ENCODE data around the gene CSRP1. TPM values are rescaled to one million over a fixed set of nuclear protein-coding genes. Genes with fewer than 3 reads are reported as not detected.

CSRP1 gene
- total and polyA plus RNA-seq, 7 donors = 14.7 to 27.7 (median 23.2) TPM

DNA sequence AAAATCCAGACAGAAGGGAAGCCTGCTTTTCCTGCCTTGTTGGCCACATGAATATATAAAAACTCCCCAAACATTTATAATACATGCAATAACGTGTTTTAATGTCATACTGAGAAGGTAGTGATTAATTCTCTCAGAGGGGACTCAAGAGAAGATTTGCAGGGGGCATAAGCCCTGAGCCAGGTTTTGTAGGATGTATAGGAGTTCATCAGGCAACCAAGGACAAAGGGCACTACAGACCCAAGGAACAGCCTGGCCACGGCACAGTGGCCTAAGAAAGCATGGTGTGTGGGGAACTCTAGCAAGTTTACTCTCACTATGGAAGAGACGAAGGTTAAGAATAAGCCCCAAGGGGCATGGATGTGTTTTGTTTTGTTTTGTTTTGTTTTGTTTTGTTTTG is 70.0 kb downstream of the CSRP1 start:
- no peaks in the 10 kb centered on the region for H3K9me3 ChIP-seq
- ATAC-seq (no peak), DNase-seq (no peak)
- intact Hi-C loops (cut with DNase I) = no loop called here
- no peaks in the 10 kb centered on the region for H3K36me3 ChIP-seq (ENCODE audit: insufficient read depth in 1 of 2, low read depth in 1 of 2)
- H3K4me1 ChIP-seq = peaks cover 5% of the 10 kb centered on the region
- TF ChIP-seq, protein P1, sequence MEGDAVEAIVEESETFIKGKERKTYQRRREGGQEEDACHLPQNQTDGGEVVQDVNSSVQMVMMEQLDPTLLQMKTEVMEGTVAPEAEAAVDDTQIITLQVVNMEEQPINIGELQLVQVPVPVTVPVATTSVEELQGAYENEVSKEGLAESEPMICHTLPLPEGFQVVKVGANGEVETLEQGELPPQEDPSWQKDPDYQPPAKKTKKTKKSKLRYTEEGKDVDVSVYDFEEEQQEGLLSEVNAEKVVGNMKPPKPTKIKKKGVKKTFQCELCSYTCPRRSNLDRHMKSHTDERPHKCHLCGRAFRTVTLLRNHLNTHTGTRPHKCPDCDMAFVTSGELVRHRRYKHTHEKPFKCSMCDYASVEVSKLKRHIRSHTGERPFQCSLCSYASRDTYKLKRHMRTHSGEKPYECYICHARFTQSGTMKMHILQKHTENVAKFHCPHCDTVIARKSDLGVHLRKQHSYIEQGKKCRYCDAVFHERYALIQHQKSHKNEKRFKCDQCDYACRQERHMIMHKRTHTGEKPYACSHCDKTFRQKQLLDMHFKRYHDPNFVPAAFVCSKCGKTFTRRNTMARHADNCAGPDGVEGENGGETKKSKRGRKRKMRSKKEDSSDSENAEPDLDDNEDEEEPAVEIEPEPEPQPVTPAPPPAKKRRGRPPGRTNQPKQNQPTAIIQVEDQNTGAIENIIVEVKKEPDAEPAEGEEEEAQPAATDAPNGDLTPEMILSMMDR (IDR thresholded peaks at IDR 0.05) = no peak
- no peak overlapping the region for H3K27ac ChIP-seq
- 74 to 84% (median 81%) methylated on average over 3 of the region's 3 CpGs for WGBS, 3 donors
- H3K27me3 ChIP-seq (ENCODE audit: insufficient read depth in 3 of 3, low read length in 2 of 3) = no peaks in the 10 kb centered on the region
- H3K4me3 ChIP-seq = no peak overlapping the region

DNA sequence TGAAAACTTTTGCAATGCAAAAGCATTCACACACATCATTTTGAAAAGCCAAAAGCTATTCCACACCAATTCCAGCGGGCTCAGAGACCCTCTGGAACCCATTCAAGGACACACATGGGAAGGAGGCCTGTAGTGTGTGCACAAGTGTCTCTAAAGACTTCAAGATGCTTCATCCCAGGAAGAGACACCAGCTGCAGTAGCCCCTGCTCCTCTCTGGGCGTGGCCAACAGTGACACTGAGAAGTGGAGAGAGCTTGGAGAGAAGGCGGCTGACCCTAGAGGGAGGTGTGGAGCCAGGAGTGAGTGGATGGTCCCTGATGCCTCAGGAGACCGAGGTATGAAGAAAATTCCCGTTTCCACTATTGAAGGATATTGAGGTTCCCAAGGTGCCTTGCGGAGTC is 70.5 kb downstream of the CSRP1 start:
- intact Hi-C loops (cut with DNase I) = no loop called here
- TF ChIP-seq, protein P1 (IDR thresholded peaks at IDR 0.05) = no peak
- Histone ChIP-seq H3K4me1 (peaks cover 5% of the 10 kb centered on the region), H3K4me3 (no peak overlapping the region), H3K9me3 (no peaks in the 10 kb centered on the region), H3K27ac (no peak overlapping the region), H3K27me3 (ENCODE audit: insufficient read depth in 3 of 3, low read length in 2 of 3) (no peaks in the 10 kb centered on the region), H3K36me3 (ENCODE audit: insufficient read depth in 1 of 2, low read depth in 1 of 2) (no peaks in the 10 kb centered on the region)
- 60 to 70% (median 66%) methylated on average over 6 of the region's 6 CpGs for WGBS, 3 donors
- DNase-seq (no peak), ATAC-seq (peak; percentile 29 to 62 (median 38))

DNA sequence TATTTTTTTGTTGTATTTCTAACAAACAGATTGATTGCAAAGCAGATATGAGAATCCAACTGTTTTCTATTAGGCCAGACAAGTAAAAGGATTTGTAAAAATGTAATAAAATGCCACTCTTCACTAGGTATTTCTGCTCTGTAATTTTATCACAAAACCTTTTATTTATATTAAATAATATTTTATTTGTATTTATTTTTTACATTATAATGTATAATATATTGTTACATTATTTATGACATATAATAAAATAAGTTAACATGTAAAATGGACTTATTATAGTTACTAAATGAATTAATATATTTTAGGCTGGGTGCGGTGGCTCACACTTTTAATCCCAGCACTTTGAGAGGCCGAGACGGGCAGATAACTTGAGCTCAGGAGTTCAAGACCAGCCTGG is 72.7 kb downstream of the CSRP1 start:
- Histone ChIP-seq H3K4me3 (no peak overlapping the region), H3K36me3 (ENCODE audit: insufficient read depth in 1 of 2, low read depth in 1 of 2) (no peaks in the 10 kb centered on the region), H3K9me3 (no peaks in the 10 kb centered on the region), H3K27ac (no peak overlapping the region), H3K4me1 (peaks cover 5% of the 10 kb centered on the region), H3K27me3 (ENCODE audit: insufficient read depth in 3 of 3, low read length in 2 of 3) (no peaks in the 10 kb centered on the region)
- DNase-seq (no peak), ATAC-seq (no peak)
- intact Hi-C loops (cut with DNase I) = no loop called here
- TF ChIP-seq, protein P1 (IDR thresholded peaks at IDR 0.05) = no peak
- 70 to 96% (median 84%) methylated on average over 3 of the region's 3 CpGs for WGBS, 3 donors

DNA sequence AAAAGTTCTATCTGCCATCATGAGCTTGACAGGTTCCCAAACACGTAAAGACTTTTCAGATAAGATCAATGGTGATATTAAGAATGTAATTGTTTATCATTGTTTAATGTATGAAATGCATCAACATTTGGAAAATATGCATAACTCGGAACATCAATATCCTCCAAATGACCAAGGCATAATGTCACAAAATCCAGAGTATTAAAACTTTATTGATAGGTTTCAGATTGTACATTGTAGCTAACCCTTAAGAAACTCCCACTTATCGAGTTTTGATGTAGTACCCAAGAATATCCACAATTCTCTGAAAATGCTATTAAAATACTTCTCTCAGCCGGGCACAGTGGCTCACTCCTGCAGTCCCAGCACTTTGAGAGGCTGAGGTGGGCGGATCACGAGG is 73.3 kb downstream of the CSRP1 start:
- DNase-seq (no peak), ATAC-seq (no peak)
- 85 to 94% (median 90%) methylated on average over 6 of the region's 6 CpGs for WGBS, 3 donors
- Histone ChIP-seq H3K9me3 (no peaks in the 10 kb centered on the region), H3K27ac (no peak overlapping the region), H3K27me3 (ENCODE audit: insufficient read depth in 3 of 3, low read length in 2 of 3) (no peaks in the 10 kb centered on the region), H3K36me3 (ENCODE audit: insufficient read depth in 1 of 2, low read depth in 1 of 2) (no peaks in the 10 kb centered on the region), H3K4me1 (peaks cover 5% of the 10 kb centered on the region), H3K4me3 (no peak overlapping the region)
- TF ChIP-seq, protein P1 (IDR thresholded peaks at IDR 0.05) = no peak
- intact Hi-C loops (cut with DNase I) = no loop called here

Other genes starting within 250 kb of the CSRP1 start
- 1 to 10 TPM; 1.2 to 6.7 (median 3.3) TPM for gene PKP1, start 223.6 kb downstream of the CSRP1 start, total RNA-seq
- gene PKP1, start 223.6 kb downstream of the CSRP1 start, polyA plus RNA-seq = 1 to 10 TPM in 2 of 3 donors, under 1 TPM in 1; 0.32 to 2.7 (median 2.4) TPM
- 10 to 100 TPM in 1 of 4 donors, 1 to 10 TPM in 3; 4.3 to 26.6 (median 6.1) TPM for gene TNNT2, start 129.4 kb downstream of the CSRP1 start, total RNA-seq
- 1 to 10 TPM in 2 of 3 donors, under 1 TPM in 1; 0.52 to 5.9 (median 4.3) TPM for gene TNNT2, start 129.4 kb downstream of the CSRP1 start, polyA plus RNA-seq
- 10 to 100 TPM in 2 of 4 donors, 1 to 10 TPM in 1, under 1 TPM in 1; 0.92 to 17.7 (median 6.0) TPM for gene LAD1, start 107.8 kb downstream of the CSRP1 start, total RNA-seq
- gene LAD1, start 107.8 kb downstream of the CSRP1 start, polyA plus RNA-seq = 1 to 10 TPM in 2 of 3 donors, under 1 TPM in 1; 0.23 to 7.4 (median 5.4) TPM
- gene TNNI1, start 85.4 kb downstream of the CSRP1 start, total RNA-seq = 1,000 to 10,000 TPM; 2,137 to 4,600 (median 3,389) TPM
- 1,000 to 10,000 TPM in 2 of 3 donors, 100 to 1,000 TPM in 1; 734 to 2,687 (median 2,500) TPM for gene TNNI1, start 85.4 kb downstream of the CSRP1 start, polyA plus RNA-seq
- gene PHLDA3, start 37.9 kb downstream of the CSRP1 start, total RNA-seq = 100 to 1,000 TPM in 1 of 4 donors, 10 to 100 TPM in 3; 41.8 to 116 (median 78.9) TPM
- 10 to 100 TPM; 42.3 to 62.4 (median 55.1) TPM for gene PHLDA3, start 37.9 kb downstream of the CSRP1 start, polyA plus RNA-seq
- 10 to 100 TPM in 3 of 4 donors, 1 to 10 TPM in 1; 8.4 to 13.3 (median 11.3) TPM for gene NAV1, start 32.0 kb upstream of the CSRP1 start, total RNA-seq
- 1 to 10 TPM; 1.8 to 3.1 (median 1.8) TPM for gene NAV1, start 32.0 kb upstream of the CSRP1 start, polyA plus RNA-seq

Data from psoas muscle (tissue), 8 donors.